SHP77 treated with DMSO at 0.1 percent for 48 hours (cell line): Measurements from ENCODE around the gene ESR1.

Source experiments
- DNase-seq: peaks from one replicate; lab custom pipeline; 2025; lab: John Stamatoyannopoulos, UW

The ESR1 gene

GRCh38 chr6:152176268-152176667 lies 368.8 kb downstream of the ESR1 start:
- DNase-seq: no peak
